ENCODE results near the gene WDR88.

- no peak for TF ChIP-seq CTCF (IDR thresholded peaks at IDR 0.05)
- TF ChIP-seq EP300 (IDR thresholded peaks at IDR 0.05): no peak
- no peak for TF ChIP-seq POLR2A (IDR thresholded peaks at IDR 0.05)
Measured at GRCh38 chr19:33094436-33095067, 37.4 kb upstream of the WDR88 start.

All from ovary (tissue), 3 donors.